Measurements from ENCODE around the gene SLCO3A1.
A peak's percentile ranks its signal among the peaks of the same experiment; 100 is the strongest.
"Not testable (repeated sequence)": the region's sequence is repeated elsewhere in the genome, so short reads cannot be mapped to it uniquely, and the experiment has no call there.

Gene SLCO3A1

DNA sequence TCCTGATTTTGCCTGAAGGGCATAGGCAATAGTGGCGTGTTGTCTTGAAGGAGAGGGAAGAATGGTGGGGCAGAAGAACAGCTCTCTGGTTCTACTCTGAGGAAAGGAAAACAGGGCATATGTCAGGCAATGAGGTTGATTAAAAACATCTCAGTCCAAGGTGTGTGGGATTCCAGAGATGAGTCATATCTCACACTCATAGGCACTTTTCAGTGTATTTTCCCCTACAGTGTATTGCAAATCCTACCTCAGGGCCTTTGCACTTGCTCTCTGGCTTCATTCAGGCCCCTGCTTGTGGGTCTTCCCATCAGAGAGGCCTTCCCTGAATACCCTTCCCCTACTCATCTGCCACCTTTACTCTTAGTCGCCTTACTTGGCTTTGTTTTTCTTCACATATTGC is 107.8 kb downstream of the SLCO3A1 start:
- no peak overlapping the region for H3K4me2 ChIP-seq (ENCODE audit: low read length)
- no peak overlapping the region for H3K9ac ChIP-seq (ENCODE audit: low read depth, low read length)
- peaks cover 16% of the 10 kb centered on the region for H3K4me1 ChIP-seq (ENCODE audit: control insufficient read depth, insufficient read depth, low read length)
- H3K4me3 ChIP-seq (ENCODE audit: low read length): no peak overlapping the region
- H3K36me3 ChIP-seq (ENCODE audit: insufficient read depth, low read length): no peaks in the 10 kb centered on the region
- H3K27me3 ChIP-seq (ENCODE audit: control insufficient read depth, insufficient read depth, low read length): no peaks in the 10 kb centered on the region
- no peaks in the 10 kb centered on the region for H3K9me3 ChIP-seq (replicated peaks; ENCODE audit: low read length)

DNA sequence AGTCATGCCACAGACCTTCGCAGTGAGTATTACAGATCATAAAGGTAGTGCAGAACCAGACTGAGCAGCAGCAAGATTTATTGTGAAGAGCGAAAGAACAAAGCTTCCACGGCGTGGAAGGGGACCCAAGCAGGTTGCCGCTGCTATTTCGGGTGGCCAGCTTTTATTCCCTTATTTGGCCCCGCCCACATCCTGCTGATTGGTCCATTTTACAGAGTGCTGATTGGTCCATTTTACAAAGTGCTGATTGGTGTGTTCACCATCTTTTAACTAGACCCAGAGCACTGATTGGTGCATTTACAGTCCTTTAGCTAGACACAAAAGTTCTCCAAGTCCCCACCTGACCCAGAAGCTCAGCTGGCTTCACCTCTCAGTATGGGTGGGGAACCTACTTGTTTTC is 110.2 kb downstream of the SLCO3A1 start:
- not testable (repeated sequence) for H3K4me2 ChIP-seq (ENCODE audit: low read length); H3K9me3 ChIP-seq (replicated peaks; ENCODE audit: low read length); H3K27me3 ChIP-seq (ENCODE audit: control insufficient read depth, insufficient read depth, low read length); H3K4me3 ChIP-seq (ENCODE audit: low read length); H3K36me3 ChIP-seq (ENCODE audit: insufficient read depth, low read length); H3K9ac ChIP-seq (ENCODE audit: low read depth, low read length)
- H3K4me1 ChIP-seq (ENCODE audit: control insufficient read depth, insufficient read depth, low read length): peaks cover 28% of the 10 kb centered on the region

DNA sequence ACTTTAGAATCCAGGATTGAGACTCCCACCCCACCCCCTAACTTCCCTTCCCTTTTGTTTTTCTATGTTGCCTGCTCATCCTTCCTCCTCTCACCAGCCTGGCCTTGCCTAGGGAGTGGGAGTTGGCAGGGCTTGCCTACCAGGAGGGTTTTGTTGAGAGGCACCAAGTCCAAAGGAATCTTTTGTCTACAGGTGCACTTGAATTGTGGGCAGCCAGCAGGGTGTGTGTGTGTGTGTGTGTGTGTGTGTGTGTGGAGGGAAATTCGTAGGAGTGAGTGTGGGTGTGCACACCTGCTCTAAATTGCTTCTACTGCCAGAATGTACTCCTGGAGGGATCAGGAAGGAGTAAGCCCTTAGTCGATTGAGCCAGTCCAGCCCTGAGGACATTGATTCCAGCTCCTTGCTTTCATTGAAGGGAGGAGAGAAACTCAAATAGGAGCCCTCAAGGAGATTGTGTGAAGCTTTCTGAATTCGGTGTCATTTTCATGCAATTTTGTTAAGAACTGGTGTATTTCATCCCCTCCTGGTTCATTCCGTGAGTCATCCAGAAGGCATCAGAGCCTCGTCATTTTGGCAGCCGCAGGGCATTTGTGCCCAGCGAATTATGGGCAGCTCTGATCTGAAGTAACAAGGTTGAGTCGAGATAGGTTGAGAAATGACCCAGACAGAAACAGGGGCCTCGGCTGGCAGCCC is 112.1 kb downstream of the SLCO3A1 start:
- peak overlapping the region; percentile 52 for H3K4me3 ChIP-seq (ENCODE audit: low read length)
- H3K9me3 ChIP-seq (replicated peaks; ENCODE audit: low read length): no peaks in the 10 kb centered on the region
- peak overlapping the region; percentile 77 for H3K4me2 ChIP-seq (ENCODE audit: low read length)
- H3K27me3 ChIP-seq (ENCODE audit: control insufficient read depth, insufficient read depth, low read length): no peaks in the 10 kb centered on the region
- peaks cover 35% of the 10 kb centered on the region for H3K4me1 ChIP-seq (ENCODE audit: control insufficient read depth, insufficient read depth, low read length)
- peak overlapping the region; percentile 46 for H3K9ac ChIP-seq (ENCODE audit: low read depth, low read length)
- no peaks in the 10 kb centered on the region for H3K36me3 ChIP-seq (ENCODE audit: insufficient read depth, low read length)

DNA sequence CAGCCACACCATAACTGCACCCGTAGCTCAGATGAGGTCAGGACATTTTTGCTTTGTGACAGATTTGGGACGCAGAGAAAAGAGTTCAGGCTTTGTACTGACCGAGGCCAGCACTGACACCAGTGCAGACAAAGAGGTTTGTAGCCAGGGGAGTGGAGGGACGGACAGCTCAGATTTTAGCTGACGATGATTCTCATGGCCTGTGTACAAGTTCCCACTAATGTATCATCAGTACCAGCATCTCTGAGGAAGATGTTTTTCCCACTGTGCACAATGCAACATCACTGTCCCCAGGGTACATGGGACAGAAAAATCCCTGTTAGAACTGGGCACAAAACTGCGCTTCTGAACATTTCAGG is 112.7 kb downstream of the SLCO3A1 start:
- H3K4me2 ChIP-seq (ENCODE audit: low read length): peak overlapping the region; percentile 77
- peaks cover 35% of the 10 kb centered on the region for H3K4me1 ChIP-seq (ENCODE audit: control insufficient read depth, insufficient read depth, low read length)
- H3K9ac ChIP-seq (ENCODE audit: low read depth, low read length): peak overlapping the region; percentile 46
- H3K27me3 ChIP-seq (ENCODE audit: control insufficient read depth, insufficient read depth, low read length): no peaks in the 10 kb centered on the region
- H3K36me3 ChIP-seq (ENCODE audit: insufficient read depth, low read length): no peaks in the 10 kb centered on the region
- H3K4me3 ChIP-seq (ENCODE audit: low read length): peak overlapping the region; percentile 52
- H3K9me3 ChIP-seq (replicated peaks; ENCODE audit: low read length): no peaks in the 10 kb centered on the region

DNA sequence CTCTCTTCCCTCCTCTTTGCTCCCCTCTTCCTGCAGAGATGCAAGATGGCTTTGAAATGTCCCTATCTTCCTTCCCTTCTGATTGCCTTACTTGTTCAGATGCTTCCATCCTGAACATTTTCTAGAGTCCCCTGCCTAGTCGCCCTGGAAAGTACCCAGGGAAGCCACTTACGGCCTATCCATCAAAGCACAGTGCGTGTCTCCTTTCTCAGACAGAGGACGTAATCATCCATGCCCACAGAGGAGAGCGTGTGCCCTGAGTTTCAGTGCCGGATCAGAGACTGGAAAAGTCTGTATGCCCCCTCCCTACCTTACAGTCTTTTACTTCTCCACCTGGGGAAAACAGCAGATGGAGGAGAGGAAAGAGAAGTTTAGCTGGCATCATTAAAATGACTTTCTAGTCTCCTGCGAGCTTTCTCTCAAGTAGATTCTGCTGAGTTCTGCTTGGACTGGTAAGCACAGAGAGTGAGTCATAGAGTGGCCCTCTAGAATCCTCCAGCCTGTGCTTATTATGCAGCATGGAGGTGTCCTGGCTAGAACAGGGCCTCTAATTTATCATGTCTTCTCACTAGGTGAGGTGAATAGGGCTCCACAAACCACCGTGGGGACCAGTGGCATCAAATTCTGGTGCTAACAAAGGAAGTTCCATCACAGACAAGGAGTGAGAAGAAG is 114.6 kb downstream of the SLCO3A1 start:
- Histone ChIP-seq H3K9ac (ENCODE audit: low read depth, low read length) (no peak overlapping the region), H3K4me3 (ENCODE audit: low read length) (no peak overlapping the region), H3K4me1 (ENCODE audit: control insufficient read depth, insufficient read depth, low read length) (peaks cover 35% of the 10 kb centered on the region), H3K4me2 (ENCODE audit: low read length) (no peak overlapping the region), H3K9me3 (replicated peaks; ENCODE audit: low read length) (no peaks in the 10 kb centered on the region), H3K27me3 (ENCODE audit: control insufficient read depth, insufficient read depth, low read length) (no peaks in the 10 kb centered on the region), H3K36me3 (ENCODE audit: insufficient read depth, low read length) (no peaks in the 10 kb centered on the region)

DNA sequence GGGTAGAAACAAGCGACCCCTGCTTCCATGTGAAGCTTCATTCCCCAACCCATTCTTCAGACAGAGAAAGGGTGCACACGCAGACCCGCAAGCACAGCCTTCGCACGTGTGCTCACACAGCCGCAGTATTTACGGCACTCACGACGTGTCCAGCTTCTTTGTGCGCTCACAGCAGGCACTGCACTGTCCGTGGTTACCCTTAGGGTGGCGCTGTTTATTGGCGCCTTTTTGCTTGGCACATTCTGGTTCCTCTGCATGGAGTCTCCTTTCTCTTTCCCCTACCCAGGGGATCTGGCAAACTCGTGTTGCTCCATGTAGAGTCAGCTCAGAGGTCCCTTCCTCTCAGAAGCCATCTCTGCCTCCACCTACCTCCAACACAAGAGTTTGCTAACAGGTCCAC is 115.1 kb downstream of the SLCO3A1 start:
- Histone ChIP-seq H3K4me1 (ENCODE audit: control insufficient read depth, insufficient read depth, low read length) (peaks cover 35% of the 10 kb centered on the region), H3K4me2 (ENCODE audit: low read length) (no peak overlapping the region), H3K9ac (ENCODE audit: low read depth, low read length) (no peak overlapping the region), H3K4me3 (ENCODE audit: low read length) (no peak overlapping the region), H3K27me3 (ENCODE audit: control insufficient read depth, insufficient read depth, low read length) (no peaks in the 10 kb centered on the region), H3K36me3 (ENCODE audit: insufficient read depth, low read length) (no peaks in the 10 kb centered on the region), H3K9me3 (replicated peaks; ENCODE audit: low read length) (no peaks in the 10 kb centered on the region)

DNA sequence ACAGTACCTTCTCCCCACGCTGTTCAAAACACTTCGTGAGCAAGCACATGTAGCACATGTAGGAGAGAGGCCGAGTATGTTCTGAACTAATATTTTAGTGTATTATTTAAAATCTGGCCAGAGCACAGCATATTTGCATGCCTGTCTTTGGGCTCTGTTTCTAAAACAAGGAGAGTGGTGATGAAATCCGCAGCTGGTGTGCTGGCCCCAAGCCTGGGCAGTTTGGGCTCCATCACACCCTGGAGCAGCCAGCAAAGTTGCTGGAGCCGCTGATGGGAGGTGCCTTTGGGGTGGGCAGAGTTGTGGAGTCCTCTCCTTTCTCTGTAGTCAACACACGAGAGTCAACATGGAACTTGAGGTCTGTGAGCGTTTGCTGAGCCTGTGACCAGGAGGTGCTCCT is 116.6 kb downstream of the SLCO3A1 start:
- H3K36me3 ChIP-seq (ENCODE audit: insufficient read depth, low read length): no peaks in the 10 kb centered on the region
- H3K9ac ChIP-seq (ENCODE audit: low read depth, low read length): no peak overlapping the region
- no peak overlapping the region for H3K4me3 ChIP-seq (ENCODE audit: low read length)
- H3K9me3 ChIP-seq (replicated peaks; ENCODE audit: low read length): no peaks in the 10 kb centered on the region
- H3K4me2 ChIP-seq (ENCODE audit: low read length): no peak overlapping the region
- no peaks in the 10 kb centered on the region for H3K27me3 ChIP-seq (ENCODE audit: control insufficient read depth, insufficient read depth, low read length)
- peaks cover 30% of the 10 kb centered on the region for H3K4me1 ChIP-seq (ENCODE audit: control insufficient read depth, insufficient read depth, low read length)

DNA sequence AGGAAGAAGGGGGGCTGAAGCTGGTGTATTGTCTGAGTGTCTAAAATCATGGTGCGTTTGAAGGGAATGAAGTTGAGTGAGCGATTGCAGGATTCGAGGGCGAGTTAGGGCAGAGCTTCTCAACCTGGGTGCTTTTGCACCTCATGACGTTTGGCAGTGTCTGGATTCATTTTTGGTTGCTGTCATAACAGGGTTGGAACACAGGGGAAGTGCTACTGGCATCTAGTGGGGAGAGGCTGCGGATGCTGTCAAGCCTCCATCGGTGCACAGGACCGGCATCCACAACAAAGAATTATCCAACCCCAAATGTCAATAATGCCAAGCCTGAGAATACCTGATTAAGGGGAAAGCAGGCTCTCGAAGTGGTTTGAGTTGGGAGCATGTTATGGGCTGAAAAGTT is 120.0 kb downstream of the SLCO3A1 start:
- Histone ChIP-seq H3K36me3 (ENCODE audit: insufficient read depth, low read length) (no peaks in the 10 kb centered on the region), H3K9ac (ENCODE audit: low read depth, low read length) (no peak overlapping the region), H3K4me1 (ENCODE audit: control insufficient read depth, insufficient read depth, low read length) (peaks cover 7% of the 10 kb centered on the region), H3K4me2 (ENCODE audit: low read length) (no peak overlapping the region), H3K4me3 (ENCODE audit: low read length) (no peak overlapping the region), H3K27me3 (ENCODE audit: control insufficient read depth, insufficient read depth, low read length) (no peaks in the 10 kb centered on the region), H3K9me3 (replicated peaks; ENCODE audit: low read length) (no peaks in the 10 kb centered on the region)

DNA sequence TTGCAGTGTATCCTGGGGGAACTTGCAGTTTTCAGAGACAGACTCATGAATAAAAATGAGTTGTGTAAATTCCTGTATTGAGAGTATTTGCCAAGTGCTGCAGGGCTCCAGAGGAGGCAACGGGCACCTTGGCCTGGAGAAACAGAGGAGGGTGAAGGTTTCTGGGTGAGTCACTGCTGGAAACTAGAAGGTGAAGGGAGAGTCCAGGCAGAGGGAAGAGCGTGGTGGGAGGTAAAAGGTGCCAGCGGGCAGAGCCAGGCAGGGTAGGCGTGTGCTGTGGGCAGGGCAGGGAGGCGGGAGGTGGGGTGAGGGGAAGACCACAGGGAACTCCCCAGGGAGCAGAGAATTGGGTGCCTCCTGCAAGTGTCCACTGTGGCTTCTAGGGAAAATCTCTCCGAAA is 120.8 kb downstream of the SLCO3A1 start:
- no peak overlapping the region for H3K4me2 ChIP-seq (ENCODE audit: low read length)
- no peaks in the 10 kb centered on the region for H3K9me3 ChIP-seq (replicated peaks; ENCODE audit: low read length)
- H3K4me1 ChIP-seq (ENCODE audit: control insufficient read depth, insufficient read depth, low read length): peaks cover 7% of the 10 kb centered on the region
- H3K9ac ChIP-seq (ENCODE audit: low read depth, low read length): no peak overlapping the region
- no peaks in the 10 kb centered on the region for H3K36me3 ChIP-seq (ENCODE audit: insufficient read depth, low read length)
- H3K4me3 ChIP-seq (ENCODE audit: low read length): no peak overlapping the region
- no peaks in the 10 kb centered on the region for H3K27me3 ChIP-seq (ENCODE audit: control insufficient read depth, insufficient read depth, low read length)

DNA sequence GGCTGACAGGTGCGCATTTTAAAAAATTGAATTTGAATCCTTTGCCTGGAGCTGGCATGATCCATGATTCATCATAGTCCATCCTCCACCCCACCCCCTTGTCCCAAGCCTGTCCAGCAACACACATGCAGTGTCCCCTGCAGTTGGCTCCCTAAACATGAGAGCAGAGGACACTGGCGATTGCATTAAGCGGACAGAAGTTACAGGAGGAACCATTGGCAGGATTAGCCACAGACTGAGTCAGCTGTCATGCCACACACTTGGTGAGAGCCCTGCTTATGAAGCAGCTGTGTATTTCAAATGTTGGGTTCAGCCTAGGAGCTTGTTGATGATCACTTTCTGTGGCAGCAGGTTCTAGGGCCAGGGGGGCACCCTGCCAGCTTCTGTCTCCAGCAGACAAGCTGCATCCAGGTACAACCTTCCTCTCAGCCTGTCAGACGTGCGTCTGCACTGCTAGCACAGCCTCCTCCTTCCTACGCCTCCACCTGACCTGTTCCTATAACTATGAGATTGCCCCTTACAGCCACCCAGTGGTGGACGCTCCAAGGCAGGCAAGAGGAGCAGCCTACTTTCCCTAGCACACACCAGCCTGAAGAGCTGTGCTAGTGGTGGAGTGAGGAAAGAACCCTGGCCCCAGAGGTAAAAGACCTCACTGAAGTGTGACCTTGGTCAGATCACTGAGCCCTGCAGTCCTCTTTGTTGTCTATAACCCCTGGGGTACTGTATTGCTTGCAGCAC is 121.9 kb downstream of the SLCO3A1 start:
- H3K4me2 ChIP-seq (ENCODE audit: low read length): no peak overlapping the region
- H3K9ac ChIP-seq (ENCODE audit: low read depth, low read length): no peak overlapping the region
- H3K36me3 ChIP-seq (ENCODE audit: insufficient read depth, low read length): no peaks in the 10 kb centered on the region
- no peak overlapping the region for H3K4me3 ChIP-seq (ENCODE audit: low read length)
- H3K9me3 ChIP-seq (replicated peaks; ENCODE audit: low read length): no peaks in the 10 kb centered on the region
- no peaks in the 10 kb centered on the region for H3K27me3 ChIP-seq (ENCODE audit: control insufficient read depth, insufficient read depth, low read length)
- no peaks in the 10 kb centered on the region for H3K4me1 ChIP-seq (ENCODE audit: control insufficient read depth, insufficient read depth, low read length)

DNA sequence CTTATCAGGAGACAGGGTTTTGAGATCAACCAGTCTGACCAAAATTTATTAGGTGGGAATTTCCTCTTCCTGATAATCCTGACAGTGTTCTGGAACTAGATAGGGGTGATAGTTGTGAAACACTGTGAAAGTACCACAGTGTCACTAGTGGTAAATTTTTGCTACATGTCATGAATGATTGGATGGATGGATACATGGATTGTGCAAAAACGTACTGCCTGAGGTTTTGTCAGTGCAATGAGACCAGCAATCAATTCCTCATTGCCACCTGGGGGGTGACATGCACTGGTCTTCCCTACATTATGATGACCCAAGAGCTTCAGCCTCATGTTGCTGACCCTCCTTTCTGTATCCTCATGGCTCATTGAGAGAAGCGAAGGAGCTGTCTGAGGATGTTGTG is 123.5 kb downstream of the SLCO3A1 start:
- no peaks in the 10 kb centered on the region for H3K27me3 ChIP-seq (ENCODE audit: control insufficient read depth, insufficient read depth, low read length)
- no peaks in the 10 kb centered on the region for H3K36me3 ChIP-seq (ENCODE audit: insufficient read depth, low read length)
- no peak overlapping the region for H3K9ac ChIP-seq (ENCODE audit: low read depth, low read length)

More for the DNA sequence above, 123.5 kb downstream of the SLCO3A1 start:
- Histone ChIP-seq H3K4me3 (ENCODE audit: low read length) (no peak overlapping the region), H3K4me2 (ENCODE audit: low read length) (no peak overlapping the region), H3K4me1 (ENCODE audit: control insufficient read depth, insufficient read depth, low read length) (no peaks in the 10 kb centered on the region), H3K9me3 (replicated peaks; ENCODE audit: low read length) (no peaks in the 10 kb centered on the region)
